HepG2 (cell line): ENCODE results near the gene PHF13. TPM values are rescaled to one million over a fixed set of nuclear protein-coding genes. Genes with fewer than 3 reads are reported as not detected.
A peak's percentile ranks its signal among the peaks of the same experiment; 100 is the strongest.

Experiments used
- ARNTL ChIP-seq: sonication (generic); formaldehyde crosslinking; IDR thresholded peaks from 2 replicates; pipeline ENCODE4 v1.4.0; 2020; ENCODE audit warnings: mild to moderate bottlenecking, missing genetic modification reagents
- HNRNPUL1 ChIP-seq: fragments of 200-400 bp; formaldehyde crosslinking; IDR thresholded peaks from 2 replicates; pipeline ENCODE4 v1.6.1; 2017; ENCODE audit warnings: low read depth, mild to moderate bottlenecking, low read length, moderate library complexity
- KLF13 ChIP-seq: sonication (generic); formaldehyde crosslinking; IDR thresholded peaks from 2 replicates; pipeline ENCODE4 v1.4.0; 2020; ENCODE audit warnings: mild to moderate bottlenecking, missing genetic modification reagents
- MLLT10 ChIP-seq: sonication (generic); formaldehyde crosslinking; IDR thresholded peaks from 2 replicates; pipeline ENCODE4 v1.4.0; 2020; ENCODE audit warnings: missing genetic modification reagents
- MLXIP ChIP-seq: sonication (generic); formaldehyde crosslinking; IDR thresholded peaks from 2 replicates; pipeline ENCODE4 v1.9.0; 2021; ENCODE audit warnings: missing genetic modification reagents, borderline replicate concordance
- PHF5A ChIP-seq: IDR thresholded peaks from one replicate; pipeline ENCODE4 v1.6.1; 2018; ENCODE audit warnings: low read depth, missing genetic modification reagents; ENCODE audit not compliant: unreplicated experiment
- POGK ChIP-seq: sonication (generic); formaldehyde crosslinking; conservative IDR thresholded peaks from 2 replicates; pipeline ENCODE4 v1.8.0; 2022; ENCODE audit warnings: mild to moderate bottlenecking, moderate library complexity, missing genetic modification reagents
- PREB ChIP-seq: sonication (generic); formaldehyde crosslinking; IDR thresholded peaks from 2 replicates; pipeline ENCODE4 v1.4.0; 2020; ENCODE audit warnings: missing genetic modification reagents
- RELA ChIP-seq: sonication (generic); formaldehyde crosslinking; IDR thresholded peaks from 2 replicates; pipeline ENCODE4 v1.4.0; 2020; ENCODE audit warnings: missing genetic modification reagents
- SMAD3 ChIP-seq: sonication (generic); formaldehyde crosslinking; IDR thresholded peaks from 2 replicates; pipeline ENCODE4 v1.4.0; 2020; ENCODE audit warnings: missing genetic modification reagents
- SNAPC4 ChIP-seq: sonication (generic); formaldehyde crosslinking; IDR thresholded peaks from 2 replicates; pipeline ENCODE4 v1.4.0; 2020; ENCODE audit warnings: mild to moderate bottlenecking, missing genetic modification reagents
- SRSF9 ChIP-seq: fragments of 200-400 bp; formaldehyde crosslinking; IDR thresholded peaks from 2 replicates; pipeline ENCODE4 v1.6.1; 2018; ENCODE audit warnings: borderline replicate concordance, mild to moderate bottlenecking, low read depth, low read length; ENCODE audit not compliant: insufficient read depth, poor library complexity, severe bottlenecking
- SRY ChIP-seq: sonication (generic); formaldehyde crosslinking; IDR thresholded peaks from 2 replicates; pipeline ENCODE4 v1.8.0; 2022; ENCODE audit warnings: mild to moderate bottlenecking, missing genetic modification reagents
- ZC3H13 ChIP-seq: sonication (generic); formaldehyde crosslinking; IDR thresholded peaks from 2 replicates; pipeline ENCODE4 v1.8.1; 2023; ENCODE audit warnings: mild to moderate bottlenecking, missing genetic modification reagents, moderate library complexity
- ZKSCAN5 ChIP-seq: sonication (generic); formaldehyde crosslinking; IDR thresholded peaks from 2 replicates; pipeline ENCODE4 v1.5.1; 2020; ENCODE audit warnings: mild to moderate bottlenecking, missing genetic modification reagents
- ZNF17 ChIP-seq: sonication (generic); formaldehyde crosslinking; IDR thresholded peaks from 2 replicates; pipeline ENCODE4 v1.5.0; 2020; ENCODE audit warnings: mild to moderate bottlenecking, missing genetic modification reagents
- ZNF672 ChIP-seq: sonication (generic); formaldehyde crosslinking; IDR thresholded peaks from 2 replicates; pipeline ENCODE4 v1.8.1; 2022; ENCODE audit warnings: missing genetic modification reagents
- polyA plus RNA-seq, 8 experiments: library from polyadenylated mRNA; depleted of rRNA in 3 of 8; stranded (reverse) in 7 of 8; unstranded in 1 of 8; fragments of >200 nt; fragmentation: Illumina TruSeq in 4 of 8; extraction: Trizol in 4 of 8; gene quantifications; 2 replicates each; pipeline versions ENCODE4 v1.2.1 to v1.2.3, GENCODE V29; 2011 to 2016; ENCODE audit warnings: low read depth in 4 of 8, missing spikeins in 1 of 8, mixed read lengths in 1 of 8; ENCODE audit not compliant: insufficient read depth in 1 of 8
- total RNA-seq, 5 experiments: library from RNA; depleted of rRNA; stranded (reverse); fragments of >200 nt; fragmentation: Illumina TruSeq; extraction: Trizol; gene quantifications; 2 replicates each; pipeline ENCODE4 v1.2.3, GENCODE V29; 2016; ENCODE audit warnings: low read depth in 1 of 5

PHF13 gene
- total and polyA plus RNA-seq, 2 of the 13 experiments (the other 11 are each of a cell fraction or from before 2014, with no cell fraction given): 4.7 to 7.4 TPM

- TF ChIP-seq POGK (CRISPR knock-in tag): no peak; the same call in 1 of the 2 replicates
- TF ChIP-seq ZNF672 (CRISPR knock-in tag): no peak
- no peak for TF ChIP-seq PHF5A
- no peak for TF ChIP-seq ZKSCAN5 (CRISPR knock-in tag)
- TF ChIP-seq MLXIP (CRISPR knock-in tag): no peak
- TF ChIP-seq SRSF9: no peak
- TF ChIP-seq KLF13 (CRISPR knock-in tag): 0 out of 2 replicates have a peak, but pooled peaks have one; percentile 26
- TF ChIP-seq ARNTL: no peak
- no peak for TF ChIP-seq PREB
- TF ChIP-seq SNAPC4 (CRISPR knock-in tag): no peak
- no peak for TF ChIP-seq ZNF17 (CRISPR knock-in tag)
- no peak for TF ChIP-seq SMAD3 (CRISPR knock-in tag)
- no peak for TF ChIP-seq SRY
- 0 out of 2 replicates have a peak, but pooled peaks have one; percentile 32 for TF ChIP-seq ZC3H13 (CRISPR knock-in tag)
- no peak for TF ChIP-seq MLLT10
- no peak for TF ChIP-seq HNRNPUL1
- no peak for TF ChIP-seq RELA (CRISPR knock-in tag)
These were observed 34.0 kb upstream of the PHF13 start, which contains the start of gene ZBTB48 (continued) for GRCh38 chr1:6579374-6580118.
